Sigmoid colon (tissue), 4 donors: Measurements from ENCODE around the gene STX18.

Source experiments
- POLR2A ChIP-seq, 2 donors: fragments of 450-650 bp; IDR thresholded peaks; one replicate each; pipeline ENCODE4 v1.6.1; 2016; ENCODE audit warnings: antibody characterized with exemption in 2 of 2, mild to moderate bottlenecking in 2 of 2, moderate library complexity in 2 of 2
- POLR2AphosphoS5 ChIP-seq, 4 donors: sonication (generic); formaldehyde crosslinking; IDR thresholded peaks; one replicate each; pipeline ENCODE4 v1.6.1; 2017; ENCODE audit warnings: antibody characterized with exemption in 4 of 4
- TF ChIP-seq, protein P1 (sequence below), 4 experiments: fragments of 450-650 bp in 3 of 4; fragments of 200-600 bp in 1 of 4; IDR thresholded peaks; one replicate each; pipeline ENCODE4 v1.5.1; 2016 to 2019; ENCODE audit warnings: antibody characterized with exemption in 4 of 4, mild to moderate bottlenecking in 3 of 4, moderate library complexity in 2 of 4

DNA sequence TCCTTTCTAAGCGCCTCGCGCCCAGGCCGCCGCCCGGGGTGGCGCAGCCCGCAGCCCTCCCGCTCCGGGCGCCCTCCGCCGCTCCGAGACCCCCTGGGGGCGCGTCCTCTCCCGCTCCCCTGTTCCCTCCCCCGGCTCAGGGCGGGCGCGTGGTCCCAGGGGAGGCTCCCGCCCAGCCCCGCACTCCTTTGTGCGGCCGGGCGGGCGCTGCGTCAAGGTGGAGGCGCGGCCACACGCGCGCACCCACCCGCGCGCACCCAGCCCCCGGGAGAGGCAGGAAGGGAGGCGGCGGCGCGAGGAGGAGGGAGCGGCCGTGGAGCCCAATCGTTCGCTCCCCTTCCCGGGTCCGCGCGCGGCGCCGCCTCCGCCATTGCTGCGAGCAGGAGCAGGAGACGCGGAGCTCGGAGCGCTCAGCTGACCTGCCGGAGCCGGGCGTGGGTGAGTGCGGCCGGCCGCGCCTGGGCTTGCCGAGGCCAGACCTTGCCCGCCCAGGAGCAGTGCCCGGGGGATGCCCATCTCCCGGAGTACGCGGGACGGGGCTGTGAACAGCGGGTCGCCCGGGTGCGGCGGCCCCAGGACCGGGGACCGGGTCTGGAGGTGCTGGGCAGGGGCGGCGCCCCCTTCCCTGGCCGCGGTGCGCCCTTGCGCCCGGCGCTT, 155.0 kb downstream of the STX18 start, which contains the start of gene NSG1:
- TF ChIP-seq, protein P1, sequence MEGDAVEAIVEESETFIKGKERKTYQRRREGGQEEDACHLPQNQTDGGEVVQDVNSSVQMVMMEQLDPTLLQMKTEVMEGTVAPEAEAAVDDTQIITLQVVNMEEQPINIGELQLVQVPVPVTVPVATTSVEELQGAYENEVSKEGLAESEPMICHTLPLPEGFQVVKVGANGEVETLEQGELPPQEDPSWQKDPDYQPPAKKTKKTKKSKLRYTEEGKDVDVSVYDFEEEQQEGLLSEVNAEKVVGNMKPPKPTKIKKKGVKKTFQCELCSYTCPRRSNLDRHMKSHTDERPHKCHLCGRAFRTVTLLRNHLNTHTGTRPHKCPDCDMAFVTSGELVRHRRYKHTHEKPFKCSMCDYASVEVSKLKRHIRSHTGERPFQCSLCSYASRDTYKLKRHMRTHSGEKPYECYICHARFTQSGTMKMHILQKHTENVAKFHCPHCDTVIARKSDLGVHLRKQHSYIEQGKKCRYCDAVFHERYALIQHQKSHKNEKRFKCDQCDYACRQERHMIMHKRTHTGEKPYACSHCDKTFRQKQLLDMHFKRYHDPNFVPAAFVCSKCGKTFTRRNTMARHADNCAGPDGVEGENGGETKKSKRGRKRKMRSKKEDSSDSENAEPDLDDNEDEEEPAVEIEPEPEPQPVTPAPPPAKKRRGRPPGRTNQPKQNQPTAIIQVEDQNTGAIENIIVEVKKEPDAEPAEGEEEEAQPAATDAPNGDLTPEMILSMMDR (IDR thresholded peaks at IDR 0.05): no peak
- no peak for TF ChIP-seq POLR2AphosphoS5 (IDR thresholded peaks at IDR 0.05)
- no peak for TF ChIP-seq POLR2A (IDR thresholded peaks at IDR 0.05)
